HFF-Myc (cell line): ENCODE data around the gene XIAP.
"Not testable (repeated sequence)": the region's sequence is repeated elsewhere in the genome, so short reads cannot be mapped to it uniquely, and the experiment has no call there.

Experiments
- DNase-seq: peaks from one replicate; pipeline ENCODE4 v3.0.0-alpha.2; 2011; ENCODE audit warnings: low read depth; ENCODE audit errors: extremely low read depth
- H3K4me3 ChIP-seq: replicated peaks from 2 replicates; pipeline ENCODE4 v1.5.1; 2011; ENCODE audit warnings: low read depth, mild to moderate bottlenecking, control low read depth, low read length
- TF ChIP-seq, protein P1 (sequence below): IDR thresholded peaks from 2 replicates; pipeline ENCODE4 v1.5.1; 2012; ENCODE audit warnings: mild to moderate bottlenecking, low read depth, low read length, control low read depth; ENCODE audit errors: missing control alignments

The XIAP gene

DNA sequence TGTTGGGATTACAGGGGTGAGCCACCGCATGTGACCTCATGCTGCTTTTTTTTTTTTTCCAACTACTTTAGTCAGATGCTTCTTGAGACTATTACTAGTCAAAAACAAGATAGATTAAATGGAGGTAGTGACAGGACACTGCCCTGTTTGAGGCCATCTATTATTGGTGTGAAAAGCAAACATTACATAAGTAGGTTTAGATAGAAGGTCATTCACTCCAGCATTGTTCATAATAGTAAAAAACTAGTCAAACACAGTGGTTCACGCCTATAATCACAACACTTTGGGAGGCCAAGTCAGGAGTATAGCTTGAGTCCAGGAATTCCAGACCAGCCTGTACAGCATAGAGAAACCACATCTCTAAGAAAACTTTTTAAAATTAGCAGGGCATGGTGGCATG, 16.3 kb downstream of the XIAP start:
- DNase-seq = no peak
- H3K4me3 ChIP-seq = no peak overlapping the region
- TF ChIP-seq, protein P1, sequence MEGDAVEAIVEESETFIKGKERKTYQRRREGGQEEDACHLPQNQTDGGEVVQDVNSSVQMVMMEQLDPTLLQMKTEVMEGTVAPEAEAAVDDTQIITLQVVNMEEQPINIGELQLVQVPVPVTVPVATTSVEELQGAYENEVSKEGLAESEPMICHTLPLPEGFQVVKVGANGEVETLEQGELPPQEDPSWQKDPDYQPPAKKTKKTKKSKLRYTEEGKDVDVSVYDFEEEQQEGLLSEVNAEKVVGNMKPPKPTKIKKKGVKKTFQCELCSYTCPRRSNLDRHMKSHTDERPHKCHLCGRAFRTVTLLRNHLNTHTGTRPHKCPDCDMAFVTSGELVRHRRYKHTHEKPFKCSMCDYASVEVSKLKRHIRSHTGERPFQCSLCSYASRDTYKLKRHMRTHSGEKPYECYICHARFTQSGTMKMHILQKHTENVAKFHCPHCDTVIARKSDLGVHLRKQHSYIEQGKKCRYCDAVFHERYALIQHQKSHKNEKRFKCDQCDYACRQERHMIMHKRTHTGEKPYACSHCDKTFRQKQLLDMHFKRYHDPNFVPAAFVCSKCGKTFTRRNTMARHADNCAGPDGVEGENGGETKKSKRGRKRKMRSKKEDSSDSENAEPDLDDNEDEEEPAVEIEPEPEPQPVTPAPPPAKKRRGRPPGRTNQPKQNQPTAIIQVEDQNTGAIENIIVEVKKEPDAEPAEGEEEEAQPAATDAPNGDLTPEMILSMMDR = no peak

DNA sequence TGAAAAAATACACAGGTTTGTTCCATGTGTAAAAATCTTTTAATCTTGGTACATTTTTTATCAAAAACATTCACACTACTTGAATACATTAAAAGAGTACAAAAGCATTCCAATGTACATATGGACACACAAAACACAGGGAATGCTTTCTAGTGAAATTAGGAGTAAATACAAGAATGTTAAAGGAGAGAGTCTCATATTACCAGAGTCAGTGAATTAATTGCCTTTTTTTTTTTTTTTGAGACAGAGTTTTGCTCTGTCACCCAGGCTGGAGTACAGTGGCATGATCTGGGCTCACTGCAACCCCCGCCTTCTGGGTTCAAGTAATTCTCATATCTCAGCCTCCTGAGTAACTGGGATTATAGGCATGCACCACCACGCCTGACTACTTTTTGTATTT, 17.0 kb downstream of the XIAP start:
- no peak for DNase-seq
- TF ChIP-seq, protein P1 = no peak
- H3K4me3 ChIP-seq = no peak overlapping the region

DNA sequence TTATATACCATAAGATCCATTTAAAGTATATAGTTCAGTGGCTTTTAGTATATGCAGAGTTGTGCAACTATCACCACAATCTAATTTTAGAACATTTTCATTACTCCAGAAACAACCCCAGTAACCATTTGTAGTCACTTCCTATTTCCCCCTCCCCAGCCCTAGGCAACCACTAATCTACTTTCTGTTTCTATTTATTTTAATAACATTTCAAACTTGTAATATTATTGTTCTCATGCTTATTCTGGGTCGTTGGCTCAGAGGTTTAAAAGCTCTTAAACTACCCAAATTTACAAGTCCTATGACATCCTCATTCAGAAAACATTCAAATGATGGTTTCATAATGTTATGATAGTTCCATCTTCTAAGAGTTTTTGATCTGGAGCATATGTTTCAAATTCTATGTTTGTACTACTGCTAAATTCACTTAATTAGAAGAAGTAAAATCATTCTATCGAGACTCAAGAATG, 18.4 kb downstream of the XIAP start:
- H3K4me3 ChIP-seq = no peak overlapping the region
- DNase-seq = no peak
- TF ChIP-seq, protein P1 = no peak

DNA sequence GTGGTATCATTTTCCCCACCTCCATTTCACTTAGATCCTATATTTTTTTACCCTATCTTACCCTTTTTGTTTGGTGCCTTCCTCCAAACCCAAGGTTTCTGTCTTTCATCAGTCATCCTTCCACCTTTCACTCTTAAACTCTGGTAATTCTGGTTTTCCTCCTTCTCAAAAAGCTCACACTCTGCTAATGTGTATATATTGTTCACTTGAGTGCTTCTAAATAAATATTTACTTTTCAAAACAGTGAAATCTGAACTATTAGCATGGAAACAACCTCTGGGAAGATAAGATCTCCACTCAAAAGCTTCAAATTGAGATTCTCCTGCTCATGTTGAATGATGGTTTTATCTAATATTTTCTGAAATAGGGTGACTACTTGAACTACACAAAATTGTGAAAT, 21.5 kb downstream of the XIAP start:
- H3K4me3 ChIP-seq = no peak overlapping the region
- no peak for DNase-seq
- TF ChIP-seq, protein P1 = no peak

DNA sequence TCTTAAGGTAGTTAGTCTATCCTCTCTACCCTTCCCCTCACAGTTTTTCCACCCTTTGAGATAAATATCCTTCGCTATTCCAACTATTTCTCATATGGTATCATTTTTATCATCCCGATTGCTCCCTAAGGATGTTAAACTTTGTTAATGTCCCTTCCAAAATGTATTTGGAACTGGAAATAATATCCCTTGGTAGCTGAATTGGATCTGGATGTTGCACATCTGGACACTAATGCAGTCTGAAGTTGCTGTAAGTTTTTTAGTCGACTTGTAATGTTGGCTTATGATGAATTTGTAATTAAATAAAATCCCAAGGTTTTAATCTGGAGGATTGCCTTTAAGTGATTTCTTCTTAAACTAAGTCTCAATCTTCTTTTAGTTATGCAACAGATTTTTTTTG, 22.5 kb downstream of the XIAP start:
- TF ChIP-seq, protein P1 = no peak
- DNase-seq = no peak
- H3K4me3 ChIP-seq = no peak overlapping the region

DNA sequence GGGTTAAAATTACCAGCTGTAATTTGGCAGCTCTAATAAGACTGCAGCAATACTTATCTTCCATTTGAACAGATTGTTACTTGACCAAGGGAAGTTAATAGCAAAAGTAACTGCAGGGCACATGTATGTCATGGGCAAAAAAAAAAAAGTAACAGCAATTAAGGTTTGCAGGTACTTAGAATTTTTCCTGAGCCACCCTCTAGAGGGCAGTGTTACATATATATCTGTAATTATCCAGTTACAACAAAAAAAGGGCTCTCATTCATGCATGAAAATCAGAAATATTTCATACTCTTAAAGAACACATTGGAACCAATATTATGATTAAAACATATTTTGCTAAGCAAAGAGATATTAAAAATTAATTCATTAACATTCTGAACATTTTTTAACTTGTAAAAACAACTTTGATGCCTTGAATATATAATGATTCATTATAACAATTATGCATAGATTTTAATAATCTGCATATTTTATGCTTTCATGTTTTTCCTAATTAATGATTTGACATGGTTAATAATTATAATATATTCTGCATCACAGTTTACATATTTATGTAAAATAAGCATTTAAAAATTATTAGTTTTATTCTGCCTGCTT, 25.1 kb downstream of the XIAP start:
- no peak overlapping the region for H3K4me3 ChIP-seq
- TF ChIP-seq, protein P1 = peak; percentile 31
- no peak for DNase-seq

DNA sequence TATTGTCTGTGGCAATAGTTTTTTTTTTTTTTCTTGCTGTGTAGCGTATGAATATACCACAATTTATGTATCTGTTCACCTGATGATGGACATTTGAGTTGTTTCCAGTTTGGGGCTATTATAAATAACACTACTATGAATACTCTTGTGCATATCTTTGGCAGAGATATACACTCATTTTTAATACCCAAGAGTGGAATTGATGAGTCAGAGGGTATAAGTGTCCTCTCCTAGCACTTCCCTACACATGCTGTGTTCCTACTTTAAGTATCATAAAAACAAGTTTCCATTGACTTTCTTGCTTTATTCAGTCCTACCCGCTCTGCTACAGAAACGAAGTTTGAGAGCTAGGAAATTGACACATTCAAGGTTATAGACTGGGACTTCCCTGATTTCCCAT, 39.8 kb downstream of the XIAP start:
- TF ChIP-seq, protein P1 = no peak
- DNase-seq = no peak
- no peak overlapping the region for H3K4me3 ChIP-seq

DNA sequence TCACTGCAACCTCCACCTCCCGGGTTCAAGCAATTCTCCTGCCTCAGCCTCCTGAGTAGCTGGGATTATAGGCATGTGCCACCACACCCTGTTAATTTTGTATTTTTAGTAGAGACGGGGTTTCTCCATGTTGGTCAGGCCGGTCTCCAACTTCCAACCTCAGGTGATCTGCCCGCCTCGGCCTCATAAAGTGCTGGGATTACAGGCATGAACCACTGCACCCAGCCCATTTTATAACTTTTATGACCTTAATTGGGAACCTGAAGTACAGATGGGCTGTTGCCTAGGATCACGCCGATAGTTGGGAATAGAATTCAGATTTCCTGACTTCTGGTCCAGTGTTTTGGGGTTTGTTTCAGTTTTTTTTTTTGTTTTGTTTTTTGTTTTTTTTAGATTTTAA, 43.4 kb downstream of the XIAP start:
- not testable (repeated sequence) for H3K4me3 ChIP-seq, DNase-seq
